Hematopoietic multipotent progenitor cell treated with erythropoietin and hydrocortisone succinate and interleukin-3 and kit ligand, for 8 days (in vitro differentiated cells): ENCODE data around the gene RHBDD1.

Experiments
- DNase-seq: peaks from one replicate; pipeline ENCODE4 v3.0.0-alpha.2; 2015

RHBDD1 gene

DNA sequence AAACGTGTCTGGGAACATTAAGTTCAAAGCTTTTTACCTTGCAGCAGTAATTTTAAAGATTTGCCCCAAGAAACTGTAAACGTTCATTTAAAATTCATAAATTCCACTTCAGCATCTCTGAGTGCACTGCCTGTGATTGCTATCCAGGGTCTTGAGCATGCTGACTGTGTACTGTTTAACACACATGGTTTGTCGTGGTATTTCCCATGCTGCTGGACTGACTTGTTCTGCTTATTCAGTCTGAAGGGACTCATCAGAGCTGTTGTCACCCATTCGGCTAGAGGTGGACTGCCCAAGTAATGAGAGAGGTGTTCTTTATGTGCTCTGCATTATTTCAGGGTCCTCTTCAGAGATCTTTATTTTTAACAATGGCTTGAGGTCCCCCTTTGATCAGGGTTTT is 53.1 kb downstream of the RHBDD1 start:
- DNase-seq = no peak

DNA sequence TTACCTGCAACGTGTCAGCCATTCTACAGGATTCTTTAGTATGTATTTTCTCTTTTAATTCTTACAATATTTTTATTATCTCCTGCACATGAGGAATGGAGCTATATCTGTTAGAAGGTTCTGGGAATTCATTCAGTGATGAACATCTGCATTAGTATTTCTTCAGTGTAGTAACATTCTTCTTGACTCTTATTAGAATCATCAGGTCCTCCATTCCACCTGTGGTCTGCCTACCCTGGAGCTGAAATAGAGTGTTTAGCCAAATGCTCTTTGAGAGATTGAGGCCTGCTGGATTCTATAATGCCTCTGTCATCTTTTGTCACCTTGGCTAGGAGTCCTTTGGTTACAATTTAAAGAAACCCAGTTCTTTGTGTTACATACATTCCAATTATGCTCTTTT is 54.4 kb downstream of the RHBDD1 start:
- DNase-seq = no peak

DNA sequence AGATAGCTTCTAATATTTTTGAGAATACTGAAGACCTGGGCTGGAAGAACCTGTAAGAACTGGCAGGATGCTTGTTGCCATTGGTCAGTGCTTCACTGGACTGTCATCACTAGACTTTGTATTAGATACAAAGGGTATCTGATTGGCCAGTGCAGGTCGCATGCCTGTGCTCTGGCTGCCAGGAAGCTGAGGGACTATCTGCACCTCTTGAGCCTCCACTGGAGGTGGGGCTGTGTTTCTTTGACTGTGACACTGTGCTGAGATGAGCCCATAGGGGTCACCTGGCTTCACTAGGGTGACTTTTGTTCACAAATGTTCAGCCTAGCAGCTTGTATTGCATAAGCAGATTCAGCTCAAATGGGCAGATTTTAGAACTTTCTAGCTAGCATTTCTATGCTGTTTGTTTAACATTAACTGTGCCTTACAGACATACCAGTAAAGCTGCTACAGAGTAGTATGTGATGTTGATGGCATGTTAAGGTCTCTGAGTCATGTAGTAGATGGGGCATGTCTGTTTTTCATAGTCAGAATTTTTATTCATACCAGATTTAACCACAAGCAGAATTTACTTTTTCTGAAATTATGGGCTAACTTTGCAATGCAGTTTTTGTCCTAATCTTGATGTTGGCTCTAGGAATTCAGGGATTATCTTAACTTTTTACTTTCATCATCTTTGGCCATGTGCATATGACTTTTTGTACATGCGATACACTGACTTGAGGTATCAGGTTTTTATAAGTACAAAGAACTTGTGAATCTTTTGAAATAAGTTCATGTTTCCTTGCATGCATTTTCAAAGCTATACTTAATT is 56.1 kb downstream of the RHBDD1 start:
- DNase-seq = no peak

DNA sequence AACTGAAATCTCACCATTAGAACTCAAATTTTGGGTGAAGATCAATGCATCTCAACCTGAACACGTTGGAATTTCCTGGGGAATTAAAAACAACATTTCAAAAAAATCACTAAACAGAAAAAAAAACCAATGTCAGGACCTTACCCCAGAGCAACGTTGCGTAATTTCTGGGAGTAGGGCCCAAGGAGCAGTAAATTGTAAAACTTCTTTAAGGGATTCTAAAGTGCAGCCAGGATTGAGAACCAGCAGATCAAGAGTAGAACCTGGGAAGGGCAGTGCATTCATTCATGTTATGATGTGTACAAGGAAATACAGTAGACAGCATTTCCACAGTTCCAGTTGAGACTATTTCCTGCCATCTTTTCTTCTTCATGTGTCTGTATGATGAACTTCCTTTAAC is 56.9 kb downstream of the RHBDD1 start:
- DNase-seq = no peak

DNA sequence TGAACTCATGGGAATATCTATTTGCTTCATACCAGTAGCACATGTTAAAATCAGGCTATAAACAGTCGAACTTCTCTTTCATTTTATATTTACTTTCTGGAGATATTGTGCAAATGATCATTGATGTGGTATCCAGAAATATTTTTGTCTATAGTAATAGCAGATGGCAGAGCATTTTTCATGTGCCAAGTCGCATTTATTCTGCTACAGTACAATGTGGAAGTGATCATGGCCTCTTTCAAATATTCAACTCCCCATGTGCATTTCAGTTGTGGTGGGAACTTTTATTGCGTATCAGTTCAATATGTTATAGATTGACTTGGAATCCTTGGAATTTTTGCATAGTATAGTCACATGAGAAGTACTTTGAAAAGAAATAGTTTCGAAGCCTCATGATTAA is 57.4 kb downstream of the RHBDD1 start:
- DNase-seq = no peak

- no peak for DNase-seq
These were observed 58.9 kb downstream of the RHBDD1 start for GRCh38 chr2:226894752-226895151.

- DNase-seq = no peak
These were observed 59.7 kb downstream of the RHBDD1 start for GRCh38 chr2:226895579-226895978.

DNA sequence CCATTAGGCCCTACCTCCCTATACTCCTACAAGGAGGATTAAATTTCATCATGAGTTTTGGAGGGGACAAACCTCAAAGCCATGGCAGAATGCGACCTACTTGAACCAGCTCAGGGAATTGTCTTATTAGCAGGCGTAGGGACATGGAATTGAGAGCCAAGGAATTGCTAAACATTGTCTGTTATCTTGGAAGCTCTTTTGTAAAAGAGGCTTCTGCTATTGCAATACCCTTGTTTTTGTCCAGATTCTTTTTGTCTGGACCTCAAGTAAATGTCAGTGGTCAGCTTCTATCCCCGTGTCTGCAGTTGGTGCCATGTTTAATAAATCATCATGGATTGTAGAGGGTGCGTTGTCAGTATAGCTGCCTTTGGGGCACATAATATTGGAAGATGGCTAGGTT is 62.3 kb downstream of the RHBDD1 start:
- no peak for DNase-seq

DNA sequence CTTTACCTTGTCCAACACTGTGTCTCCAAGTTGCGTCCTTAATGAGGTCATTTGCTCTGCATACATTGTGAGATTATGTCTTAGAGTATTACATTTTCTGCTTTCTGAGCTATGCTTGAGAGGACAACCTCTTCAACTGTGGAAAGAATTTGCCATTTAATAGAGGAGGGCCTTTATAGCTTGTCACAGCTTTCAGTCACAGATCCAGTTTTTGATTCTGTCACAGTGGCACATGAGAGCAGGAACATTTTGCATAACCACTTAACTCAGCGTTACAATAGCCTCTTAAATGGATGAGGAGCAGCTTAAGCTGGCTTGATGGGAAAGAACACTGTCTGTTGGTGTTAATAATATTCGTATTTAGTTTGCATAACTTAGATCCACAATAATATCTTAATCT is 63.0 kb downstream of the RHBDD1 start:
- DNase-seq = no peak

DNA sequence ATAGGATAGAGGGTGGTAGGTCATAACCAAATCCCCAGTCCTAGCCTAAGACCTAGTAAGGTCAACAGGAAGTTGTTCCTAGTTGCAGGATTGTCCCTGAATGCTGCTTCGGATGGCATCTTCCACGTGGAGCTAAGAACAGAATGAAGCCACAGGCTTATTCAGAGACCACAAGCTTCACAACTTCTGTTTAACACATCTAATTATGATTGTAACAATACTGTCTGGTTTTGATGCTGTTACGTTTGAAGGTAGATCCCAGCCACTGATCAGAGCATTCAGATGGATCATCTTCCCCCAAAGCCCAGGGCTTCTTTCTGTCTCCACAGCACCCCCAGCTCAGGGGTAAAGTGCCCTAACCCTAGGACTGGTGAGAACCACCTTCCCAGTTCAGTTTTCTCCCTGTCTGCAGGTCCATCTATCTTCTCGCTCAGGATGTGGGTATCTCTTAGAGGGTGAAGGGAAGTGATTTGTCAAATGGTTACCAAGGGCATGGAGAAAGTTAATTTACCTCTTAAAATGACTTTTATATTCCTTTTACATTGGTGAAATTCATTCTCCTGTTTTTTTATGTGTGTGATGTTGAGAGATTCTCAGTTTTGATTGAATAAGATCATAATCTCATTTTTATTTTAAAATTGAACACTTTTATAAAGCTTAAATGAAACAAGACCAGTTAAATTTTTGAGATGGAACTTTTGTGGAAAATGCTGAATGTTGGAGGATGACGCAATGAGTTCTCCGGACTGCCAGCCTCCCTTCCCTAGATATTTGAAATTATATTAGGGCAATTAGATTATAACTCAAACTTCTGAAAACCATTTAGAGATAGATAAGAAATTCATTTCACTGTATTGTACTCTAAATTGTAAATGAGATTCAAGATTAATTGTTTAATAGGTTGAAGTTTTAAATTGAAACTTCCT is 66.5 kb downstream of the RHBDD1 start:
- DNase-seq = no peak

- no peak for DNase-seq
These were observed 67.3 kb downstream of the RHBDD1 start for GRCh38 chr2:226903179-226903578.

DNA sequence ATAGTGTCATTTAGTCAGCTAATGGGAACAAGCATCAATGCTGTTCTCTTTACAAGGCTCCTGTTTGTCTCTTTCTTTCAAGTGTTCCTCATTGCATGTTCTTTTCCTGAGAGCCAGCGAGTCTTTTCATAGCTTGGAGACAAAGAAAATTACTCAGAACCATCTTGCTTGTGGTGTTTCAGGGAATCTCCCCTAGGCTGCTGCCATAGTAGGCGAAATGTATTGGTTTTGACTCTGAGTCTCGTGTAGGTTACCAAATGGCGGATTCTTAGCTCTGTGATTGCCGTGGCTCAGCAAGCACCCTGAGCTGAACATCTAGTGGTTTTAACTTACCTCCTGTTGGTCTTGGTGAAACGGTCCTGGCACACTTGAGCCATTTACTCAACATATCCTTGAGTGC is 68.7 kb downstream of the RHBDD1 start:
- DNase-seq = no peak

- no peak for DNase-seq
These were observed 69.9 kb downstream of the RHBDD1 start for GRCh38 chr2:226905718-226906117.

GRCh38 chr2:226906163-226906693 is 70.4 kb downstream of the RHBDD1 start:
- DNase-seq = no peak

- no peak for DNase-seq
These were observed 73.3 kb downstream of the RHBDD1 start for GRCh38 chr2:226909126-226909525.

DNA sequence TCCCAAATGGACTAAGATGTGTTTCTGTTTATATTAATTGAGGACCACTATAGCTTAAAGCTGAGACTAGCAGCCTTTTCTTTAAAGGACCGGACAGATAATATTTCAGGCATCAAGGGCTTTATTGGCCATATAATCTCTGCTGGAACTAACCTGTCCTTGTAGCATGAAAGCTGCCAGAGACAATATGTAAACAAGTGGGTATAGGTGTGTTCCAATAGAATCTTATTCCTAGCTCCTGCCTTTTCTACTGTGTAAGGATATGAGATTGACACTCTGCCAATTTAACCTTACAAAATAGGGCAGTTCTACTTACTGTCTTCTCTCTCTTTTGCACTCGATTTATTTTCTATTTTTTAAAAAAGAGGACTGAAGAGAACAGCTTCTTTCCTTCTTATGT is 74.0 kb downstream of the RHBDD1 start:
- DNase-seq = no peak

DNA sequence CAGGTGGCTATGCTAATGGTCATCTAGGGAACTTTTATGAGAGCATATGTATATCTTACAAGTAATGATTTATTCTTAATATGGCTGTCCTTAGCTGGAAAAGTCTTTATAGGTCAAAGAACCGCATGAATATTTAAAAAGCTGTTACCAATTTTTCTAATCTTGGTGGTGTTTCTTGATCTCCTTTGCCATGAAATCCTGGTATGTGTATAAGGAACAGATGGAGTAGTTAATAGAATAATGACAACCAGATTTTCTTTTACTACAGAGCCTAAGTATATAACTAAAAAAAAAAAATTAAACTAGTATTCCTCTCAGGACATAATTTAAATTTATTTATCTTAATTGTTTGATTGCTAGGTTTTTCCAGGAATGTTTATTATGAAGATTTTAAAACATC is 74.5 kb downstream of the RHBDD1 start:
- DNase-seq = no peak

DNA sequence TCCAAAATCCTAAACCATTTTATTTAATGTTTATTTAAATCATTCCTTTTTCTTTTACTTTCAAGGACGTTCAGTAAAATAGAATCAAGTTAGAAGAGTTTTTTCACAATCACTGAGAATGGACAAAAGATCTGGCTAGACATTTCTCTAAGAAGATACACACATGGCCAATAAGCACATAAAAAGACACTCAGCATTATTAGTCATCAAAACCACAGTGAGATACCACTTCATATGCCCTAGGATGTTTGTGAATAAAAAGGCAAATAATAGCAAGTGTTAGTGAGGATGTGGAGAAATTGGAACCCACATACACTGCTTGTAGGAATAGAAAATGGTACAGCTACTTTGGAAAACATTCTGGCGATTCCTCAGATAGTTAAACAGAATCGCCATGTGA is 76.1 kb downstream of the RHBDD1 start:
- DNase-seq = no peak

DNA sequence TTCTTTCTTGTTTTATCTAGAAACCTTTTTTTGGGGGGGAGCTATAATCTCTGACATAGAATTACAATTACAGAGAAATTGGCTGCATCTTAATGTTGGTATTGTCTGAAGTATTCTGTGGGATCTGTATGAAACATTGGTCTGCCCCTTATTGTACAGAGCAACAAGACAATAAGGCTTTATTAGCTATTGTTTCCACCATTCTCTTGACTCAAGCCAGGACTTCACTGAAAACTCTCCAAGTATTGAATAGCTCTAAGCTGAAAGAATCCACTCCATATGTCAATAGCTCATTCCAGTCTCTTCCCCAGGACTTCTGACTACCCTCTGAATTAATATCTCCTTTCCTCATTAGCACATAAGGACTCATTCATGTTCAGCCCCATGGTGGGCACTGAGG is 77.8 kb downstream of the RHBDD1 start:
- DNase-seq = no peak

GRCh38 chr2:226915846-226916360 is 80.0 kb downstream of the RHBDD1 start:
- DNase-seq = no peak

GRCh38 chr2:226916669-226917068 is 80.8 kb downstream of the RHBDD1 start:
- no peak for DNase-seq

GRCh38 chr2:226932443-226932842 is 96.6 kb downstream of the RHBDD1 start:
- no peak for DNase-seq

DNA sequence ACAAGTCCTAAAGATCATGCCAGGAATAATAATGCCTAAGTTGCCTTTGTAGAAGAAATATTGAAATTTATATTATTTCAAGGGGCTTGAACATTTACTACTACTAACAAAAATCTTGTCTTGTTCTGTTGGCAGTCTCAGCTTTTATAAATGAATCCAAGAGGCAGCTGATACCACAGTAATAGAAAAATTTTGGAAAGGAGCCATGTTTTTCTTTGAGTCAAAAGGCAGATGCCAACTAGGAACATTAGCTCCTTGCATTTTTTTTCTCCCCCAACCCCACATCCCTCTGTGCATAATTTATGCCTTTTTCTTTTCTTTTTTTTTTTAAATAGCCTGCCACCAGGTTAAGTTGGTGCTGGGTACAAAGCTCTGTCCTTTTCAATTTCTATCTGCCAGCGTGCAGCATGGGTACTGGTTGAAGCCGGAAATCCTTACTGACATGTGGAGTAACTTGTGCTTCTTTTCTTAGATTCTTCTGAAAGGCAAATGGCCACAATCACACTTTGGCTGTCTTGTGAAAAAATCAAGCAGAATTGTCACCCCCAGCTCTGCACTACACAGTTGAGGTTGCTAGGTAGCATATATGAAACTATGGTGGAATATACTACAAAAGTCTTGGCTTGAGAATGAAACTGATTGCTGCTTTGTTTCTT is 98.8 kb downstream of the RHBDD1 start:
- DNase-seq = no peak
